SH-SY5Y (cell line): ENCODE measurements around the gene RBM41.

Experiments used
- GATA2 ChIP-seq: IDR thresholded peaks from 2 replicates; pipeline ENCODE4 v1.6.1; 2011; ENCODE audit warnings: mild to moderate bottlenecking, low read depth, low read length
- GATA3 ChIP-seq: IDR thresholded peaks from 2 replicates; pipeline ENCODE4 v1.6.1; 2011; ENCODE audit warnings: low read depth, mild to moderate bottlenecking, low read length, moderate library complexity

RBM41 gene

DNA sequence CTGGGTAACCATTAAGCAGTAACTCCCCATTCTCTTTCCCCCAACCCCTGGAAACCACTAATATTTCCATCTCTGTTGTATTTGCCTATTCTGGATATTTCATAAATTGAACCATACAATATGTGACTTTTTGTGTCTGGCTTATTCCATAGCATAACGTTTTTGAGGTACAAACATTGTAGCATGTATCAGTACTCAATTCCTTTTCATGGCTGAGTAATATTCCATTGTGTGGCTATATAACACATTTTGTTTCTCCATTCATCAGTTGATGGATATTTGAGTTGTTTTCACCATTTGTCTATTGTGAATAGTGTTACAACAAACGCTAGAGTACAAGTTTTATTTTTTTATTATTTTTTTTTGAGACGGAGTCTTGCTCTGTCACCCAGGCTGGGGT is 63.6 kb downstream of the RBM41 start:
- TF ChIP-seq GATA2 (no peak), GATA3 (no peak)

DNA sequence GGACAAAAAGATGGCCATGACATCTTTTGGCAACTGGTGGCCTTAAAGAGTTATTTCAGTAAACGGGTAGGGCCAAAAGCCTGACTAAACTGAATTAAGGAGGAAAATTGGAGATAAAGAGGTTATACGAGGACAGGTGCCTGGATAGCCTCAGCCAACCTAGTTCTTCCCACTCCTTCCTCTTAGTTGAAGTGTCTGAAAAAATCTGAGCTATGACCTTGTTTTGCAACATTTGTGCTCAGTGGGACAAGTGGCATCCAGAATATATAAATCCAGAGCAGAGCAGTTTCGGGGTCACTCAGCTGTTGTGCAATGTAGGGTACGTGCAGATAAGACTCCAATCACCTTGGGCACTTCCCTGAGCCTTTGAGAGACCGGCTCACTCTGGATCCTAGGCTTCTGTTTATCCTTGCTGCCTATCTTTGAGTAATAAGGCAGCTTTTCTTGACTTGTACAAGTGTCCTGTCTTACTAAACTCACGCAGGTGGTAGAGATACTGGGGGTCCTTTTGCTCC is 68.4 kb downstream of the RBM41 start:
- TF ChIP-seq GATA2 (no peak), GATA3 (no peak)

GRCh38 chrX:107047622-107048021 is 71.0 kb downstream of the RBM41 start:
- TF ChIP-seq GATA3 = no peak
- TF ChIP-seq GATA2 = no peak

DNA sequence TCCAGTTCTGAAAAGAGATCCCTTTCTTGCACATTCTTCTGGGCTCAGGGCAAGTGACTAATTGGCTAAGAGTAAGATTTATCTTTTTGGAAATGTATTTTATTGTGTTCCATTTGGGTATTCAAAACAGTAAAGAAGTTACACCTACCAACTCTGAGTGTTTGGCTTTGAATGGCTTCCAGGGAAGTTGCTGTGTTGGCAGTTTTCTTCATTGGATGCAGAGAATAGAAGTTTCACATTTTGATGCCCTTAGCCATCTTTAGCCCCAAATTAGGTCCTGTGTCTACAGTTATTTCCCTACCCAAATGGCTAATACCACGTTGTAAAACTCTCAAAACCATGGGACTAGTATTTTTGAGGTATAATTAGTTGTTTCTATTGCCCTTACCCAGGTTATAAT is 88.9 kb downstream of the RBM41 start:
- TF ChIP-seq GATA3 = no peak
- no peak for TF ChIP-seq GATA2

DNA sequence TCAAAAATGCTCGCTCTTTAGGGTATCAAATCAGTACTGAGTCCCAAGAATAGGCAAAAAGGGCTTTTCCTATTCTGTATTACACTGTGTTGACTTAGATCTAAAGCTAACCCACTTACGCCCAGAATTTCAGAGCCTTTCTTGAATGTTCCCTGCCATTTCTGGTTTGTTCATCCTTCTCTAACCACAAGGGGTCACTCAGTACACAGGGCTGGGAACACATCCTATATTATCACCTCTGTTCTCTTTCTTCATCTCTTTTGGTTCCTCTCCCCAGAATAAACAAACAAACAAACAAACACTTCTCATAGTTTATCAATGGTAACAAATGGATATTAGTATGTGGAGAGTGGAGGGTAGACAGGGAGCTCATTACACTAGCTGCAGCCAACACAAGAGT is 93.1 kb downstream of the RBM41 start:
- no peak for TF ChIP-seq GATA3
- TF ChIP-seq GATA2 = no peak

GRCh38 chrX:107014936-107015335 is 103.7 kb downstream of the RBM41 start:
- no peak for TF ChIP-seq GATA3
- no peak for TF ChIP-seq GATA2
